HG02840 (cell line): ENCODE measurements around the gene FAM20C.

Source experiments
- ATAC-seq: cut with Tn5 transposase; IDR thresholded peaks from one replicate; pipeline ENCODE4 v1.9.1; 2021; ENCODE audit warnings: mild to moderate bottlenecking, moderate library complexity, moderate number of reproducible peaks; ENCODE audit not compliant: unreplicated experiment, low FRiP score

The FAM20C gene

DNA sequence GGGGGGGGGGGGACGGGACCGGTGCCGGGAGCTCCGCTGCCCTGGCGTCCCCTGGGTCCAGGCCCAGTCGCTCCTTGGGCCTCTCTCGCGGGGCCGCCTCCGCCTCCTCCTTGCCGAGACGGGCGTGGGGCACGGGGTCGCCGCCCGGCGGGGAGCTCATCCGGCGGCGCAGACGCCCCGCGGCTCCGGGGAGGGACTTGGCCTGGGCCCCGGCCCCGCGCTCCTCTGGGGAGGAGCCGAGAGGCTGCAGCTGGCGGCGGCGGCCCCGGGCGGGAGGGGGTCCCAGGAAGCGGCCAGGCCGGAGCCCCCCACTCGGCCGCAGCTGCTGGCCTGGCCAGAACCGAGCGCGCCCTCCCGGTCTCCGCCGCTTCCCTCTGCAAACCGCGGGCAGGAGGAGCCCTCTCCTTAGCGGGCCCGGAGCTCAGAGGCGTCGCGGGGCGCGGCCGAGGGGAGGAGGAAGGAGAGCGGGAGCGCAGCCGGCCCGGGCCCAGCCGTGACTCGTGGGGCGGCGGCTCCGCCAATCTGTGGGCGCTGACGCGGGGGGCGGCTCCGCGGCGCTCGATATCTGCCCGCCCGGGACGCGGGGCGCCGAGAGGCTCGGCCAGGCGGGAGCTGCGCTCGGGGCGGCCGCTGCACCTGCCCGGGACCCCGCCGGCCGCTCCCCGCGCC is at the start of gene FAM20C:
FAM20C (plus strand) TSS at position 591 of the 669 bp plus-strand sequence. CDS start 629 bp downstream, outside the sequence.
- ATAC-seq = no peak

DNA sequence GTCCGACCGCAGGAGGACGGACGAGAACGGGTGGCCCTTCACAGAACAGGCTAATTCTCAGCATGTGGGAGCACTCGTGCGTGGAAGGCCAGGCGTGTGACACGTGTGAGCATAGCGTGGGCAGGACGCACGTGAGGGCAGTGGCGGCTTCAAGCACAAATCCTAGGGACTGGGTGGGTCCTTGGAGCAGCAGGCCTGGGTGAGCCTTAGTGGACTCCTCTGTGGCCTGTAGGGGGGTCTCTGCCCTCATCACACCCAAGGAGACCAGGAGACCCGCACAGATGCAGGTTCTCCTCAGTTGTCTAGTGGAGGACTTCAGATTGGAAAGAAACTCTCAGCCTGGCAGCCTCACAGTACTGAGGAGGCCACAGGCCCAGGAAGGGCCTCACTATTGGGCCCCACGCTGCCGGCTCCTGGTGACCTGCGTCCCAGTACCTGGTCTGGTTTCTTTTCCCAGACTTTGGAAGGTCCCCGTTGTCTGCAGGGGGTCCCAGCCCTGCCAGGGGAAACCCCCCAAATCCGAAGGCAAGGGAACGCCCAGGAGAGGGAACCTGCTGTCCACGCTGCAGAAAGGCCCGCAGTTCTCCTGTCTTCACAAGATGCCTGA is 49.1 kb upstream of the FAM20C start:
- no peak for ATAC-seq

DNA sequence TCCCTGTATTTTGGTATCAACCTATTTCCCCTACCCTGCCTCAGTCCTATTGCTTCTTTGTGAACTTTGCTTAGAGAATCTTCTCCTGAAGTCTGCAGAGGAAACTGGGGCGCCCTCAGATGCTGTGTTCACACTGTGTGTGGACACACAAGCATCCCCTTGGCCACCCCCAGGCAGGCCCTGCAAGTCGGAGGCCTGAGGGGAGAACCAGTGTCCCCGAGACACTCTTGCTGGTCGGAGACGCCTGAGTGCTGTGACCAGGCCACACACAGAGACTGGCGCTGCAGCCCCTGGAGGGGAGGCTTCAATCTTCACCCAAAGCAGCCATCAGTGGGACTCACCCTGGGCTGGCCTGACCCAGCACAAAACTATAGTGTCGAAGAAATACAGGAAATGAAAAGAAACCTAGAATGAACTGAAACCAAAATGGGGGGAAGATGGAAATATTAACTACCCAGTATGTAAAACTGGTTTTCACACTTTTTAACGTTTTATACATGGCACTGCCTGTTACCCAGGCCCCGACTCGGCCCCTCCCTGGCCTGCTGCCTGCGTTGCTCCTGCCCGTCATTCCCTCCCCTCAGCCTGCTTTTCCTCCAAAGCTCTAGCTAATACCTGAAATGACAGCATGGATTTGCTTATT is 48.4 kb upstream of the FAM20C start:
- no peak for ATAC-seq

DNA sequence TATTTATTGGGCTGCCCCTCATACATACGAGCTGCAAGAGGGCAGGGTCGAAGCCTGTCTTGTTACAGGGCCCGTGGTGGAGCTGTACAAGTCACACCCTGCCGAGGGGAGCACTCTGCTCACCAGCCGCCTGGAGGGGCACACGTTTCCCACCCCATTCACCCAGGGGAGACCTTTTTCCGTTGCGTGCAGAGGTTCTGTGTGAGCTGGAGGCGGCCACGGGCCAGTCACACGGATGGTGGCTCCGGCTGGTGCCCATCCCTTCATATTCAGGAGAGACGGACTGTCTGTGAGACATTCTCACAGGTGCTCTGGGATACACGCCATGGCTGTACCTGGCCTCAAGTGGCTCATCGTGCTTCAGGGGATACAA is 47.9 kb upstream of the FAM20C start:
- ATAC-seq = no peak

DNA sequence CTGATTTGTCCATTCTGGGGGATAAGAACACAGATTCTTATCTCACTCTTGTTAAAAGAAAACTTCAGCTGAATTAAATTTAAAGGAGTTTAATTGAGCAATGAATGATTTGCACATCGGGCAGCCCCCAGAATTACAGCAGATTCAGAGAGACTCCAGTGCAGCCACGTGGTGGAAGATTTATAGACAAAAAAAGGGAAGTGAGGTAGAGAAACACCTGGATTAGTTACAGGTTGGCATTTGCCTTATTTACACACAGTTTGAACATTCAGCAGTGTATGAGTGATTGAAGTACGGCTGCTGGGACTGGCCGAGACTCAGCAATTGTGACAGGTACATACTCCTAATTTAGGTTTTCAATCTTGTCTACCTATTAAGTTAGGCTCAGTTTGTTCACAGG is 46.5 kb upstream of the FAM20C start:
- ATAC-seq = no peak

DNA sequence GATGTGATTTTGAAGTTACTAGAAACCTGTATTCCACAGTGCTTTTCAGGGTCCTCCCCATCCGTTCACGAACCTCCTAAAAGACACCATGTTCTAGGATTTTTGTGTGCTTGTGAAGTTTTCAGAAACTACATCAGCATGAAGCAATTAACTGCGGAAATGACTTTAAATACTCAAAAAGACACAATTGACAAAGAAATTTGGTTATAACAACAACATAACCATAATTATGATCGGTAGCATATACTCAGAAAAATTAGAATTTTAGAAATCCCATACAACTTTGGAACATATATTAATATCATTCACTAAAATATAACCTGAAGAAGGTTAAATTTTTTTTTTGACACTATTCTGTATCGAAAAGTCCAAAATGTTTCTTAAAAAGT is 43.8 kb upstream of the FAM20C start:
- ATAC-seq = no peak

DNA sequence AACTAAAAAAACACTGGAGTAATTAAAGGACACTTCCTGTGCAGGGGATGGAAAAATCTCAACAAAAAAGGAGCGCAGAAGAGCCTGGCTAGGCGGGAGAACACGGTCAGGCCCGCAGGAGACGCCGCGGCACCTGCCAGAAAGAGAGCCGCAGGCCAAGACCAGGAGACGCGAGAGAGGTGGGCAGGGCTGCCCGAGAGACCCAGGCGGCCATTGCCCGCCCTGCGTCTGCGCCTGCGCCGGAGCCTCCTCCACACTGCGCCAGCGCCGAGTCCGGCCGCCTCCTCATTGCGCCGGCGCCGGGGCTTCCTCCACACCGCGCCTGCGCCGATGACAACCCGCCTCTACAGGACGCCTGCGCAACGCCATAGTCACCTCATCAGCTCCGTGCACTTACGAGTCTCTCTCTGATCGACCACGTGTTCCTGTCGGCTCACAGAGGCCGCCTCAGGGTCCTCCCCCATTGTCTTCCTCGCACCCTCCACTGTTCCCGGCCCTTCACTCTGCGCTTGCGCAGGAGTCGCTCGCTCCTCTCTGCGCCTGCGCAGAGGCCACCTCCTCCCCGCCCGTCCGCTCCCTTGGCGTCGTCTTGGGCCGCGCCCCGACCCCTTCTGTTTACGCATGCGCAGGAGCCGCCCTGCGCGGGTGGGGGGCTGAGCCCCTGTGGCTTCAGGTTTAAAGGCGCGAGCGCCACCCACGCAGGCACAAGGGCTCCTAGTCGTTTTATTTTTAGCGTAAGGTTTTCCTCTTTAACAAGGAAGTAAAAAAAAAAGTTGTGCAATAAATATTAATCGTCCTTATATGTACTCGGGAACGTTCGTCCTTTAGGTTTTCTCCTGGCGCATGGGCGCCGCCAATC is 43.2 kb upstream of the FAM20C start:
- ATAC-seq = peak; percentile 94

DNA sequence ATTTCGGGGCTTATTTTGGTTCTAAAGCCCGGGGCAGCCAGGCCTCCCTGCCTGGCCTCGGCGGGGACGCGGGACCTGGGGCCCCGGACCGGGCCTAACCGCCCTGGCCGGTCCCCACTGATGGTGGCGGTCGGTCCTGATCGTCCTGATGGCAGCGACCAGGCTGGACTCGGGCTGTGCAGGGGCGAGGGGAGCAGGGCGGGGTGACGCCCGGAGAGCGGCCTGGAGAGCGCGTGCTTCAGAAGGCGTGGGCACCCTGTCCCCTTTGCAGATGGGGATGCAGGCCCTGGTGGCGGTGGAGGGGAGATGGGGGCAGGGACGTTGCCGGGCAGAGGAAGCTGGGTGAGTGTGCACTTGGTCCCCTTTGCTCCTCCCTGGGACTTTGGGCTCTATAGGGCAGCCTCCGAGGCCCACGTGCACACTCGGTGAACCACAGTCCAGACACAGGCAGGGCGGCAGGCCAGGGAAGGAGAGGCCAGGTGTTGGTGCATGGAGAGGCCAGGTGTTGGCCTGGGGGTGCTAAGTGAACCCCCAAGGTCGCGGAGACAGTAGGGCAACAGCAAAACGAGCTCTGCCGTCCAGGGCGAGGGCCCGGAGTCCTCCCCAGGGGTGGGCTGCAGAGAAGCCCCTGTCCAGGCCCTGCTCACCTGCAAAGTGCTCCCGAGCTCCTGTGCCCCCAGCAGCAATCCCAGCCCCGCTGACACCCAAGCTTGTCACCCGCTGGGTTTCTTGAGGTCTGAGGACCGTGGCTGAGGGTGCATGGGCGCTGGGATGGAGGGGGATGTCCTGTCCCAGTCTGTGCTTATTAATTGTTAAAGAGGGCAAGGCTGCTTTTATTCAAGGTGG is 42.4 kb upstream of the FAM20C start:
- peak; percentile 15 for ATAC-seq

DNA sequence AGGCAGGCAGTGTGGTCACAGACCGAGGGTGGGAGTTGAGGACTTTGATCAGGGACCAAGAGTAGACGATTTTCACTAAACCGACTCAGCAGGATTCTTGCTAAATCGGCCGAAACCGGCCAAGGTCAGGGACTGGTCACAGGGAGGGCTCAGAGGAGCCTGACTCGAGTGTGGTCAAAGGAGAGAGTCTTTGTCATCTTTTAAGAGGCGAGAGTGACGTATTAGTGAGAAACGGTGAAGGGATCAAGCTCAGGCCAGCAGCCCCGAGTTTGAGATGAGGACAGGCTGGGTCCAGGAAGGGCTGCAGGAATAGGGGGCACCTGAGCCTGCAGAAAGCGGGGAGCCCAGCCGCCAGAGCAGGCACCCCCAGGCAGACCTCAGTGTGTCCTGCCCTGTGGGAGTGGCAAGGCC is 41.6 kb upstream of the FAM20C start:
- ATAC-seq = no peak

DNA sequence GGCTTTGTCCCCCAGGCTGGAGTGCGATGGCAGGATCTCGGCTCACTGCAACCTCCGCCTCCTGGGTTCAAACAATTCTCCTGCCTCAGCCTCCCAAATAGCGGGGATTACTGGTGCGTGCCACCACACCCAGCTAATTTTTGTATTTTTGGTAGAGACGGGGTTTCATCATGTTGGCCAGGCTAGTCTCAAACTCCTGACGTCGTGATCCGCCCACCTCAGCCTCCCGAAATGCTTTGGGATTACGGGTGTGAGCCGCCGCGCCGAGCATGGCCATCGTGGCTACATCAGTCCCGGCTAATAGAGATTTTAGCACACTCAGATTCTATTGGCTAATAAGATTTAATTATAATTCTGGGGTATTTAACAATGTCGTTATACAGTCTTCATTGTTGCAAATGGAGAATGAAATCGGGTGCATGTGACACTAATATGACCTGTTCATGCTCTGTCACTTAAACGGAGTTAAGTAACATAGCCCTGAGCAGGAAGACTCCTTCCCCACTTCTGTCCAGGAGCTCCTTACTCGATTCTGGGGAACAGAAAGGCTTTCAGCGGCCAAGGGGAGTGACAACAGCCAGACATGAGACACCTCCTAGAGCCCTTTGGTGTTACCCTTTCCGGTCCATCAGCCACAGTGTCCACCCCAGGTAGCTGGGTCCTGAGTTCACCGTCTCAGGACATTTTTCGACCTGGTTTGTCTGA is 40.9 kb upstream of the FAM20C start:
- no peak for ATAC-seq

DNA sequence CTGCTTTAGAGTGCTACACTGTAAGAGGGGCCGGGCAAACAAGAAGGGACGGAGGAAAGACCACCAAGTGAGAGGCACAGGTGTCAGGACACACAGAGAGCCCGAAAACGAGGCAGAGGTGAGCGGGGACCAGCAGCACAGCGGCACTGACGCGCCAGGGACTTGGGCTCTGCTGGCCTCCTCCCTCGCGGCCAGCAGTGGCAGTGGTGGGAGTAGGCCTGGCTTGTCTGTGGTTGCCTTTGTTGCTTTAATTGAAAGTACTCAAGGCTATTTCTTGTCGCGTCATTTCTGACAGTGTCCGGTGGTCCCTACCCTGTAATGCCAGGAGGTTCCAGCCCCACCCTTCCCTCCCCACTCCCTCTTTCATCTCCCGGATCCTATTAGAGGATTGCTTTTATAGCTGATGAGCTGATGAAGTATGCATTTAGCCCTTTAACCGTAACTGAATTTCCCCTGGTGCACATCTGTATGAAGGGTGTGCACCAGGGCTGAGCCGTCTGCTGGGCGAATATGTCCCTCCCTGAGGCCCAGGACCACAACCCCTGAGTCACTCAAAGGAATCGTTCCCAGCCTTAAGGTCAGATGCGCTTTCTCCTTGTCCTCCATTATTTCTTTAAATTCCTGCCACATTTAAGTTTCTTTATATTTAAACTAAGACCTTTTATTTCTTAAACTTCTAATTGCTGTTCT is 39.5 kb upstream of the FAM20C start:
- no peak for ATAC-seq

DNA sequence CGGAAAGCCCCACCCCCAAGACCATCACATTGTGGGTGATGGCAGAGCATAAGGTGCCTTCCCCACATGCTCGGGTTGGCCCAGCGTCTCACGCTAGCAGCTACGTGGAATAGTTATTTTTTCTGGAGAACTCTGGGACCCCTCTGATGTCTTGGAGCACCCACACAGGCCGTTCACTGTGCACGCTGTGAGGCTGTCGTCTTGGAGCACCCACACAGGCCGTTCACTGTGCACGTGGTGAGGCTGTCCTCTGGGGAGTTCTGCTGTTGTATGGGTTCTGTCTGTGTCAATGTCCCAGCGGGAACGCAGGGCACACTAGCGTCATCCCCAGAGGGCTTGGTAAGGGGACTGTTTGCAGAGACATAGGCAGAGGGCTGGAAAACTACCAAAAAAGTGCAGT is 38.8 kb upstream of the FAM20C start:
- ATAC-seq = no peak

DNA sequence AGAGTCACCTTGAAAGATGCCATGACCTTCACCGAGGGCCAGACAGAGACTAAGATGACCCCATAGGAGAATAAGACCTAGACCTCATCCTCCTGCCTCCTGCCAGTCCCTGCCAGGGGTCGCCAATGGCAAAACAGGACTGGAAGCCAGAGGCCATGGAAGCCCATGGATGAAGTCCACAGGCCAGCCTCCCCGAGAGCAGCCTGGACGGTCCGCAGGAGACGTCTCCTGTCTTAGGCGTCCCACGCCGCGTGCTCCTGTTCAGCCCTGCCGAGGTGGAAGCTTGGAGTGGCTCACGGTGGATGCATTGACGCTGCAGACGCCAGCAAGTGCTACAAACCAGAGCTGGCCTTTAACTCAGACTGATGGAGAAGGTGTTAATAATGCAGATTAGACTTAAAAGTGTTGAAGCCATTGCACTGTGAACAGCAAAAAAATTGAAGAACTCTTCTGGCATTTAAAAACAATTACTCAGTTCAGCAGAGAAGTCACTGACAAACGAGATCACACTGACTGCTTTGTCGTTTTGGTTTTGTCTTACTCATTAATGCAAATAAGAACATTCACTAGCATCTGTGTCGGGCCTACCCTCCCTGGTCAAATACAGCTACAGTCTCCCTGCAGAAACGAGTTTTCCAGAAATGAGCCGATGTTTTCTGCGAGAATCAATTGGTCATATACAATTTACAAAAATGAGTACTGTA is 38.1 kb upstream of the FAM20C start:
- no peak for ATAC-seq

DNA sequence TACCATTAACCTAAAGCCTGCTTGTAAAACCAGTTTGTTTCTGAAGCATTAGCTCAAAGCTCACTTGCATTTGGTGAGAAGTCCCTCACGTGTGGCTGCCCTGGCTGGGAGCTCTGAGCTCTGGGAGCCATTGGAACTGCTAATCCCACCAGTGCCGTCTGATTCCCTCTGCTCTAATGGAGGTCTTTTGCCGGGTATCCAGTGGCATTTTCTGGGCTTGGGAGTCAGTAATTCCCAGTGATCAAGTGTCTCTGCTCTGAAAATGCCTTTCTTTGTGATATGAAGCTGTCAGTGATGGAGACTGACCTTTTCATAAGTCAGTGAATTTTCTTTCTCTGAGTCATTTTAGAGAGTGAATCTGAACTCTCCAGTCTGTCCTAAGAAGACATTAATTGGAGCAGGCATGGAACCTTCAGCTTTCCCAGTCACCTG is 36.9 kb upstream of the FAM20C start:
- no peak for ATAC-seq

DNA sequence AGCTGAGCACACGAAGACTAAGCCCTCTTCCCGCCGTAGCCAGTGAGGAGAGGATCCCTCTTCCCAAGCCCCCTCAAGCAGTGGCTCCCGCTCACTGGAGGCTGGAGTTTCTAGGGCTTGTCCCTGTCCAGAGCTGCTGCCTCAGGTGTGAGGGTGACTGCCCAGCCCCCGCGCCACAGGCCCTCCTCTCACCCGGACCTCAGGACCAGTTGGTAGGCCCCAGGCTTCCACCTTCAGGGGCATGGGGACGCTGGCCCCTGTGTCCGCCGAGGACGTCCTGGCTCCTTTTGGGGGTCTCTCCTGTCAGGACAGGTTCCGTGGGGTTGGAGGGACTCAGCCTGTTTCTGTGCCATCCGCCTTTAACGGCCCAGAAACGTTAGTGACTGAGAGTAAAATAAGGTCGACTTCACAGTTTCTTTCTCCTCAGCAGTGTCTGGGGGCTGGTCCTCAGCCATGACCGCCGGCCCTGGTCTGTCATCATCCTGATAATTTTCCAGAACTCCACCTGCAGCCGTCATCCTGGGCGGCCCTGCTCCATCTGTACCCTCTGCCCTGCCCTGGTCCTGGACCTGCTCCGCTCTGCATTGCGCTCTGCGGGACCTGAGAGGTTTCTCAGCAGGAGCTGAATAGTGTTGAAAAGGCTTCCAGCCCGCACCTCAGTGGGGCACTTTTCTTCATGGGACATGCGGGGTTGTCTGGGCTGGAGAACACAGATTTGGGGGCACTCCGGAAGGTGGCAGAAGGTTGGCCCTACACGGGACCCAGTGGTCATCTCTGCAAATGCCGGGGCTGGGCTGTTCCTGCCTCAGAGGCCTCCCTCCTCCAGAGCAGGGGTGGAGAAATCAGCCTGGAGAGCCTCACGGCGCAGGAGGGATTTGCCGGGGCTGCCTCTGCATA is 36.0 kb upstream of the FAM20C start:
- ATAC-seq = no peak

DNA sequence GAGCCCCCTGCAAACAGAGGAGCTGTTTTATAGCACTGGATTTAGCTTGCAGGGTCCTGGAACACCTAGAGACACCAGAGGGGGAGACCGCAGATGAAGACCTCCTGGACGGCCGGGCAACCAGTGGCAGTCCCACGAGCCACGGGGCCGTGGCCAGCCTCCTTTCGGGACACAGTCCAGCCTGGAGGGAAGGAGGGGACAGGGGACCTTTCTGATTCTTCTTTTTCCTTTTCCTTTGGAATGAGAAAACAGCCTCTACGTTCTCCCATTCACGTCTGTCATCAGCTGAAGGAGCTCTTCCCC is 35.4 kb upstream of the FAM20C start:
- no peak for ATAC-seq

DNA sequence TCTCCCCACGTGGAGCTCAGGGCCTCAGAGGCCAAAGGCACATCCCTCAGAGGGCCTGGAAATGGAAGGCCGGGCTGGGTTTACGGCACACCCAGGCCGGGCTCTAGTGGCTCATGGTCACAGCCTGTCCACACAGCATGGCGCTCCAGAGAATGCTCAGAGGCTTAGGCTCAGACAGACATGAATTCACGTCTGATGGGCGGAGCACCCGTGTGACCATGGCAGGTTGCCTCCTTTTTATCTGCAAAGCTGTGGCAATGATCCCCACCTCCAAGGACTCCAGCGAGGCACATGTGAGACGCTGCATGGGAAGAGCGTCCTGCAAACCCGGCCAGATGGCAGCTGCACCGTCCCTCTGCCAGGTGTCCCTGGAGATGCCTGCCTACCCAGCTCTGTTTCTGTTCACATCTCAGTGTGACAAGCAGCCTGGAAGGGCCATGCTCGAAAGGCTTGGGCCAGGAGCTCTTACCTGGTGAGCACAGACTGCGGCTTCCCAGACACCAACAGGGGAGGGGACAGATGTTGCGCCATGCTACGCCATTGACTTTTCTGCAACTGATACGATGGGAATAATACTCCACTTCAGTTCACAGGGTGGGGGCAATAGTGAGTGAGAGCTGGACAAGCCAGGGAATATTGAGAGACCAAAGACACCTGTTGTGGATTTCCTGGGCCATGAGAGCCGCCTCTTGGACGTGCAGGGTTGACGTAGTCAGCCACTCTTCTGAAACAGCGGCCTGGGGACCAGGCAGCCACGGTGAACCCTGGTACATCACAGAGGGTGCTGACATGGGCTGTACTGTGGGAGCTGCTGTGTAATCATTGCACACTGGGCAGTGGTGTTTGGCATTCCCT is 34.4 kb upstream of the FAM20C start:
- no peak for ATAC-seq
